GM12865 (cell line): ENCODE measurements around the gene SLC35B2.

Source experiments
- DNase-seq: peaks from one replicate; pipeline ENCODE4 v3.0.0; 2010; ENCODE audit warnings: low read depth
- H3K4me3 ChIP-seq: 2 replicates; pipeline ENCODE4 v1.5.1; 2011; ENCODE audit warnings: mild to moderate bottlenecking, low read depth, low read length, control low read depth
- CTCF ChIP-seq: IDR thresholded peaks from 2 replicates; pipeline ENCODE4 v1.5.1; 2011; ENCODE audit warnings: low read length, control low read depth, low read depth, inconsistent platforms; ENCODE audit not compliant: insufficient read depth; ENCODE audit errors: missing control alignments

SLC35B2 gene

GRCh38 chr6:44294832-44295791, 37.8 kb upstream of the SLC35B2 start:
- no peak overlapping the region for H3K4me3 ChIP-seq

GRCh38 chr6:44292661-44293365, 35.5 kb upstream of the SLC35B2 start:
- DNase-seq = no peak
- H3K4me3 ChIP-seq = no peak overlapping the region
- no peak for TF ChIP-seq CTCF

More at GRCh38 chr6:44294832-44295791, 37.8 kb upstream of the SLC35B2 start:
- DNase-seq = no peak
- no peak for TF ChIP-seq CTCF

- TF ChIP-seq CTCF = no peak
- DNase-seq = no peak
- no peak overlapping the region for H3K4me3 ChIP-seq
These were observed 34.5 kb upstream of the SLC35B2 start for GRCh38 chr6:44291841-44292240.

- H3K4me3 ChIP-seq = no peak overlapping the region
- no peak for DNase-seq
- no peak for TF ChIP-seq CTCF
These were observed 32.5 kb upstream of the SLC35B2 start for GRCh38 chr6:44289726-44290260.

- no peak for DNase-seq
- TF ChIP-seq CTCF = no peak
- H3K4me3 ChIP-seq = no peak overlapping the region
These were observed 29.4 kb upstream of the SLC35B2 start for GRCh38 chr6:44286747-44287146.

GRCh38 chr6:44286285-44286565, 28.9 kb upstream of the SLC35B2 start:
- no peak overlapping the region for H3K4me3 ChIP-seq
- DNase-seq = no peak
- no peak for TF ChIP-seq CTCF
